Psoas muscle (tissue), 8 donors: ENCODE results near the gene CDK11A. TPM values are rescaled to one million over a fixed set of nuclear protein-coding genes. Genes with fewer than 3 reads are reported as not detected.

Experiments used
- ATAC-seq, 4 donors: fragments of 200-7000 bp; cut with Tn5 transposase; one replicate each; pipeline ENCODE4 v1.9.1; 2020; ENCODE audit warnings: moderate library complexity in 3 of 4, mild to moderate bottlenecking in 2 of 4
- DNase-seq, 2 donors: peaks; one replicate each; pipeline ENCODE4 v3.0.0-alpha.2; 2020
- H3K27ac ChIP-seq: fragments of 200-600 bp; one replicate; pipeline ENCODE4 v1.8.0; 2022
- H3K27me3 ChIP-seq, 3 donors: fragments of 200-600 bp in 1 of 3; one replicate each; pipeline versions ENCODE4 v1.6.1 to v1.8.0; 2013 to 2022; ENCODE audit warnings: low read length in 2 of 3, mild to moderate bottlenecking in 2 of 3, moderate library complexity in 1 of 3; ENCODE audit not compliant: insufficient read depth in 3 of 3
- H3K36me3 ChIP-seq, 2 donors: fragments of 200-600 bp in 1 of 2; one replicate each; pipeline versions ENCODE4 v1.6.1 to v1.8.0; 2013 to 2022; ENCODE audit warnings: low read depth in 1 of 2, mild to moderate bottlenecking in 1 of 2, moderate library complexity in 1 of 2; ENCODE audit not compliant: insufficient read depth in 1 of 2
- H3K4me1 ChIP-seq: fragments of 200-600 bp; one replicate; pipeline ENCODE4 v1.8.0; 2022
- H3K4me3 ChIP-seq: fragments of 200-600 bp; one replicate; pipeline ENCODE4 v1.8.0; 2022; ENCODE audit warnings: mild to moderate bottlenecking
- H3K9me3 ChIP-seq: fragments of 200-600 bp; one replicate; pipeline ENCODE4 v1.8.0; 2022
- WGBS, 3 donors: extraction: QIAGEN DNeasy Blood & Tissue Kit; methylation state at CpG; one replicate each; pipeline versions ENCODE4 v1.1.6 to v1.1.7; 2013; 5-methylcytosine and 5-hydroxymethylcytosine counted together
- intact Hi-C, 2 donors: fragments of 100-400 bp; cut with DNase I; formaldehyde crosslinking; loops; one replicate each; pipeline versions ENCODE4 v1.11.0 to v1.14.2; 2022
- polyA plus RNA-seq, 3 donors: library from polyadenylated mRNA; stranded (reverse); fragments of 200-250 nt; gene quantifications; one replicate each; pipeline ENCODE4 v1.2.3, GENCODE V29; 2013
- total RNA-seq, 4 donors: library from RNA; stranded (reverse); fragmentation: NEBNext Ultra II Directional in 2 of 4; extraction: Animal tissue kit (Norgen Biotek cat#: 25700) in 2 of 4; gene quantifications; one replicate each; pipeline versions ENCODE4 v1.2.1 to v1.2.4, GENCODE V29; 2021 to 2023
- TF ChIP-seq, protein P1 (sequence below): fragments of 200-600 bp; IDR thresholded peaks from one replicate; pipeline ENCODE4 v1.8.0; 2022; ENCODE audit warnings: antibody characterized with exemption
- donor health status: healthy with polysubstance abuse.
- donor health status: DM: no; HTN: no; CAD: no; lungs with moderate emphysema.
- donor health status: Bipolar disorder and iron deficiency.
- donor health status: healthy.
- donor health status: DM: yes; HTN: yes; CAD: no.
- donor health status: DM: no; HTN: no; CAD: no.
- donor health status: DM: no; HTN: no; CAD: no.
- donor health status: DM: yes; HTN: yes; CAD: no.

The CDK11A gene
- total and polyA plus RNA-seq, 7 donors = 15.9 to 36.6 (median 20.4) TPM

DNA sequence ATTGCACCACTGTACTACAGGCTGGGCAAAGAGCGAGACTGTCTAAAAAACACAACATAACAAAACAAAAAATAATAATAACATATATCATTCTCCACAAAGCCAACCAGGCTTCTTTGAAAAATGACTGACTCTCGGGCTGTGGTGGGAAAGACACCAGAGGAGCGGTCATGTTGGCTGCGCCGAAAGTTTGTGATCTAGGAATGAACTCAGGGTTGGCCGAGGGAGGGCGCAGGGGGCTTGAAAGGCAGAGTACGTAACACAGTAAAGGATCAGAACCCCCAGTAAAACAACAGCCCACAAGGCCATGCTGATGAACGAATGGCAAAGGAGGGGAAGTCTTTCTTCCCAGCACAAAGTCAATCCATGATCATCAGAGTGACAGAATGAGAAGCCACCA lies 36.3 kb downstream of the CDK11A start:
- intact Hi-C loops = no loop called here
- Histone ChIP-seq H3K9me3 (no peaks in the 10 kb centered on the region), H3K4me1 (no peaks in the 10 kb centered on the region), H3K36me3 (peaks cover 0 to 1% of the 10 kb centered on the region in 2 donors), H3K27me3 (no peaks in the 10 kb centered on the region), H3K4me3 (no peak overlapping the region), H3K27ac (no peak overlapping the region)
- TF ChIP-seq, protein P1, sequence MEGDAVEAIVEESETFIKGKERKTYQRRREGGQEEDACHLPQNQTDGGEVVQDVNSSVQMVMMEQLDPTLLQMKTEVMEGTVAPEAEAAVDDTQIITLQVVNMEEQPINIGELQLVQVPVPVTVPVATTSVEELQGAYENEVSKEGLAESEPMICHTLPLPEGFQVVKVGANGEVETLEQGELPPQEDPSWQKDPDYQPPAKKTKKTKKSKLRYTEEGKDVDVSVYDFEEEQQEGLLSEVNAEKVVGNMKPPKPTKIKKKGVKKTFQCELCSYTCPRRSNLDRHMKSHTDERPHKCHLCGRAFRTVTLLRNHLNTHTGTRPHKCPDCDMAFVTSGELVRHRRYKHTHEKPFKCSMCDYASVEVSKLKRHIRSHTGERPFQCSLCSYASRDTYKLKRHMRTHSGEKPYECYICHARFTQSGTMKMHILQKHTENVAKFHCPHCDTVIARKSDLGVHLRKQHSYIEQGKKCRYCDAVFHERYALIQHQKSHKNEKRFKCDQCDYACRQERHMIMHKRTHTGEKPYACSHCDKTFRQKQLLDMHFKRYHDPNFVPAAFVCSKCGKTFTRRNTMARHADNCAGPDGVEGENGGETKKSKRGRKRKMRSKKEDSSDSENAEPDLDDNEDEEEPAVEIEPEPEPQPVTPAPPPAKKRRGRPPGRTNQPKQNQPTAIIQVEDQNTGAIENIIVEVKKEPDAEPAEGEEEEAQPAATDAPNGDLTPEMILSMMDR = no peak
- peak in 1 of 2 donors; percentile 4 for DNase-seq
- ATAC-seq = no peak
- 84 to 95% (median 92%) methylated on average over 9 of the region's 9 CpGs for WGBS, 3 donors

DNA sequence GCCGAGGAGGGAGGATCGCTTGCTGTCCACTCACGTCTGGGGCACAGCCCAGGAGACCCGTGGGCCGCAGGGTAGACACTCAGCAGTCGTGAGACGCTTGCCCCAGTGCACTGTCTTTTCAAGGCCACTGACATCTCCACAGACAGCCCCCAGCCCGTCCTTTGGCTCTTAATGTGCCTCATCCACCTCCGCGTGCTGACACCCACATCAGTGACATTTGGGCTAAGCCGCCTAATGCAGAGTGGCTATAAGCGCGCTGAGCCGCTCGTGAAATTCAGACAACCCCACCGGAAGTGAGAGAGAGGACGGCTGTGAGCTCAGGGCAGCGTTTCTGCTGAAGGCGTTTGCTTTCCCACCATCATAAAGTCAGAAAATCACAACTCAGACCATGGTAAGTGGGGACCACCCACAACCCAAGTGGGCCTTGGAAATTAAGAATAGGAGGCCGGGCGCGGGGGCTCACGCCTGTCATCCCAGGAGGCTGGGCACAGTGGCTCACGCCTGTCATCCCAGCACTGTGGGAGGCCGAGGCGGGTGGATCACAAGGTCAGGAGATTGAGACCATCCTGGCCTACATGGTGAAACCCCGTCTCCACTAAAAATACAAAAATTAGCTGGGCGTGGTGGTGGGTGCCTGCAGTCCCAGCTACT lies 40.0 kb downstream of the CDK11A start:
- no peak for DNase-seq
- peaks cover 0 to 6% of the 10 kb centered on the region in 2 donors for H3K36me3 ChIP-seq
- intact Hi-C loops = no loop called here
- H3K27me3 ChIP-seq = no peaks in the 10 kb centered on the region
- TF ChIP-seq, protein P1 = no peak
- H3K27ac ChIP-seq = no peak overlapping the region
- H3K4me3 ChIP-seq = no peak overlapping the region
- no peak for ATAC-seq
- 83 to 89% (median 86%) methylated on average over 28 of the region's 28 CpGs for WGBS, 3 donors
- no peaks in the 10 kb centered on the region for H3K4me1 ChIP-seq
- no peaks in the 10 kb centered on the region for H3K9me3 ChIP-seq

DNA sequence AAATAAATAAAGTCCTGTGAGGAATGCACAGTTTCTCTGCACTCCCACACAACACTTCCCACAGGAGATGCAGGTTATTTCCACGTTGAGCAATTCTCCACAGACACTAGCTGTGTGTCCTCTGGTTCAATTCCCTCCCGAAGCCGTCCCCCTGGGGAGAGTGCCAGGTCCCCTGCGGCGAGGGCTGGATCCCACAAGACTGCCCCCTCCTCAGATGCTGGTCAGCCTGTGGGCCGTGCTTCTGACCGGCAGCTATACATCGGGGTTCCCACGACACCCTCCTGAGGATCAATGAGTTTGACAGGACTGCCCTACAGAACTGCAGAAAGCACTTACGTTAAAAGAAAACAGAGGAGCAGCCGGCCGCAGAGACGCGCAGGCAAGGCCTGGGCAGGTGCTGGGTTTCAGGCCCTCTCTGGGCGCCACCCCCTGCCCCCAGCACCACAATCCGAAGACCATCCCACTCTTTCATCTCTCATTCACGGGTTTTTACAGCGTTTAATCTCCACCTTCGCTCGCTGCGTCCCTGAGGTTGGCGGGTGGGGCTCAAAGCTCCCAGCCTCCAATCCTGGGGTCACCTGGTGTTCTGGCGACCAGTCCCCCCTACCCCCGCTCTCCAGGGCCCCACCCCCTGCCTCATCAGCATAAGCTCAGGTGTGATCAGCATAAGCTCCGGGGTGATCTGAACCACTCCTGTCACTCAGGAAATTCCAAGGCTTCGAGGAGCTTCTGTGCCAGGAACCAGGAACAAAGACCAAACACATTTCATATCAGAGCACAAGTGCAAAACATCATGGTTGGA lies 40.9 kb downstream of the CDK11A start:
- DNase-seq = peak in 1 of 2 donors; percentile 44
- TF ChIP-seq, protein P1 = no peak
- 69 to 73% (median 73%) methylated on average over 26 of the region's 26 CpGs for WGBS, 3 donors
- H3K36me3 ChIP-seq = peaks cover 0 to 6% of the 10 kb centered on the region in 2 donors
- no peak overlapping the region for H3K27ac ChIP-seq
- no peaks in the 10 kb centered on the region for H3K4me1 ChIP-seq
- no peak for ATAC-seq
- H3K9me3 ChIP-seq = no peaks in the 10 kb centered on the region
- no peaks in the 10 kb centered on the region for H3K27me3 ChIP-seq
- intact Hi-C loops = no loop called here
- no peak overlapping the region for H3K4me3 ChIP-seq

DNA sequence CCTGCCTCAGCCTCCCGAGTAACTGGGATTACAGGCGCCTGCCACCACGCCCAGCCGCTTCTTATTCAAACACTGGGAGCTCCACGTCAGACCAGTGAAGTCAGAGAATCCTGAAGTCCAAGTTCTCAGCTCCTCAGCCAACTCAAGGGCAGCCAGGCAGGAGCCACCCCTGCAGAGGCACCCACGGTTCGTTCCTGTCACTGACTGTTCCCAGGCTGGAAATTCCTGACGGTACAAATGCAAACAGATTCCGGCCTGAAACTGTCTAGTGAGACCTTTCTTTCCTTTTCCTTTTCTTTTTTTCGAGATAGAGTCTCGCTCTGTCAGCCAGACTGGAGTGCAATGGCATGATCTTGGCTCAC lies 43.3 kb downstream of the CDK11A start:
- DNase-seq = peak in 1 of 2 donors; percentile 23
- WGBS, 3 donors = 68 to 73% (median 72%) methylated on average over 11 of the region's 11 CpGs

More for the DNA sequence above, 43.3 kb downstream of the CDK11A start:
- Histone ChIP-seq H3K27ac (no peak overlapping the region), H3K4me1 (no peaks in the 10 kb centered on the region), H3K9me3 (no peaks in the 10 kb centered on the region), H3K27me3 (no peaks in the 10 kb centered on the region), H3K36me3 (peaks cover 0 to 6% of the 10 kb centered on the region in 2 donors), H3K4me3 (no peak overlapping the region)
- intact Hi-C loops = no loop called here
- ATAC-seq = no peak
- TF ChIP-seq, protein P1 = no peak
